Activated T-cell treated with anti-CD3 and anti-CD28 coated beads, Interleukin-2, amount 50 U/mL, for 72 hours (primary cell): Measurements from ENCODE around the gene B3GLCT. TPM values are rescaled to one million over a fixed set of nuclear protein-coding genes. Genes with fewer than 3 reads are reported as not detected.
"Not testable (repeated sequence)": the region's sequence is repeated elsewhere in the genome, so short reads cannot be mapped to it uniquely, and the experiment has no call there.

Experiments
- ATAC-seq, 2 donors: fragments of 150-1000 bp; cut with Tn5 transposase; replicated peaks in 1 of 2; 2 replicates each; pipeline ENCODE4 v1.10.0; 2021; ENCODE audit warnings: moderate library complexity in 2 of 2, mild to moderate bottlenecking in 1 of 2
- DNase-seq, 2 donors: peaks; one replicate each; pipeline ENCODE4 v3.0.0; 2021 to 2022; ENCODE audit warnings: mixed read lengths in 1 of 2
- H3K27ac Mint-ChIP-seq: one replicate; pipeline ENCODE4 v1.8.0; 2022; ENCODE audit warnings: mild to moderate bottlenecking, moderate library complexity, mixed read lengths
- H3K27me3 Mint-ChIP-seq: one replicate; pipeline ENCODE4 v1.8.0; 2022; ENCODE audit warnings: low read depth, mixed read lengths
- H3K36me3 Mint-ChIP-seq, 2 donors: one replicate each; pipeline ENCODE4 v1.8.0; 2022; ENCODE audit warnings: mixed read lengths in 2 of 2, mild to moderate bottlenecking in 1 of 2; ENCODE audit not compliant: insufficient read depth in 2 of 2
- H3K4me1 Mint-ChIP-seq: one replicate; pipeline ENCODE4 v1.8.0; 2022; ENCODE audit warnings: low read depth, mixed read lengths
- H3K4me3 Mint-ChIP-seq, 2 donors: one replicate each; pipeline ENCODE4 v1.8.0; 2022; ENCODE audit warnings: mild to moderate bottlenecking in 2 of 2, mixed read lengths in 2 of 2, moderate library complexity in 2 of 2
- H3K9me3 Mint-ChIP-seq, 2 donors: one replicate each; pipeline ENCODE4 v1.8.0; 2022; ENCODE audit warnings: mixed read lengths in 2 of 2
- total RNA-seq, 2 donors: library from RNA; stranded (reverse); gene quantifications; one replicate each; pipeline ENCODE4 v1.2.3, GENCODE V29; 2022

B3GLCT gene
- total RNA-seq, 2 donors from 2014 or later: 2.6 to 3.0 TPM

DNA sequence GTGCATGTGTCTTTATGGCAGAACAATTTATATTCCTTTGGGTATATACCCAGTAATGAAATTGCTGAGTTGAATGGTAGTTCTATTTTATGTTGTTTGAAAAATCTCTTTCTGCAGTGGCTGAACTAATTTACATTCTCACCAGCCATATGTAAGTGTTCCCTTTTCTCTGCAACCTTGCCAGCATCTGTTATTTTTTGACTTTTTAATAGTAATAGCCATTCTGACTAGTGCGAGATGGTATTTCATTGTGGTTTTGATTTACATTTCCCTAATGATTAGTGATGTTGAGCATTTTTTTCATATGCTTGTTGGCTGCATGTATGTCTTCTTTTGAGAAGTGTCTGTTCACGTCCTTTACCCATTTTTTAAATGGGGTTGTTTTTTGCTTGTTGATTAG lies 17.1 kb downstream of the B3GLCT start:
- not testable (repeated sequence) for H3K27me3 Mint-ChIP-seq, ATAC-seq, DNase-seq, H3K36me3 Mint-ChIP-seq, H3K9me3 Mint-ChIP-seq, H3K27ac Mint-ChIP-seq, H3K4me3 Mint-ChIP-seq
- peaks cover 19% of the 10 kb centered on the region for H3K4me1 Mint-ChIP-seq

DNA sequence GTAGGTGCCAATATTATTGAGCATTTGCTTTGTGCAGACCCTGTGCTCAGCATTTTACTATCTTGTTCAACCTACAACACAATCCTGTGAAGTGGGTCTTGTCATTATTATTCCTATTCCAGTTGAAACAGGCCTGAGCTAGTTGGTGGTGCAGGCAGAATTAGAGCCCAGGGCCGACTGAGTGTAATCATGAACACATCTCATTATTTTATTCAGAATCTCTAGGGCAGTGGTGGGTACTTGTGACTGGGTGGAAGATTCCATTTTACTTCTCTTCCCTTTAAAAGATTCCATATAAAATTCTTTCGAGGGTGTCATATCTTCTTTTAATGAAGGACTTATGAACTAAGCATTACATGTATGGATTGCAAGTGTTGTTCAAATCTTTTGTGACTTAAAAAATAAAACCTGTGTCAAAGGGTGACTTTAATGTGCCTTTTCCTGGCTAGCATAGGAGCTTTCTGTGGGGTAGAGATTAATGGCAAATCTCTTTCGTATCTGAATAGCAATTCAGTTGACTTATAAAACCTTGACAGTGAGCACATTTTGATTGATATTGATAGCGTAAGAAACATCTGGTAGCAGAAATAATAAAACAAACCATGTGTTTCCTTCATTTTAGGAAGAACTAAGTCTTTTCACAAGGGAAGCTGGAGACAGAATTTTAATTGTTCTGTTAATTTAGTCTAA lies 20.3 kb downstream of the B3GLCT start:
- Mint-ChIP-seq H3K4me1 (peaks cover 5% of the 10 kb centered on the region), H3K27me3 (no peaks in the 10 kb centered on the region), H3K9me3 (no peaks in the 10 kb centered on the region), H3K36me3 (no peaks in the 10 kb centered on the region), H3K27ac (no peak overlapping the region), H3K4me3 (no peak overlapping the region)
- DNase-seq (no peak), ATAC-seq (no peak)

DNA sequence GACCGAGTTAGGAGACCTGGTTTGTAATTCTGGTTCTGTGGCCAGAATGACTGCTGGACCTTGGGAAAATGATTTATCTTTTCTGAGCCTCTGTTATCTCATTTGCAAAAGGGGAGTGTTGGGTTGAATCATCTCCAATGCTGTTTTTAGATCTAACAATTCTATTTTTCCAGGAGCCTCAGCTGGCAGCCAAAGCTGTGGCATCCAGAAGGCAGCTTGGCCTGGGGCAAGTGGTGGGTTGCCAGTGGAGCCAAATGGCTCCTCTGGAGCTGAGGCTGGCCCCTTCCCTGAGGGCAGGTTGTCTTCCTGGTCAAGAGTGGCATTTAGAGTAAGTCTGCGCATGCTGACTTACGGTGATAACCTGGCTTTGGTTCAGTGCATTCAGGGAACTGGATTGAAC lies 21.3 kb downstream of the B3GLCT start:
- Mint-ChIP-seq H3K4me1 (peaks cover 5% of the 10 kb centered on the region), H3K4me3 (no peak overlapping the region), H3K27ac (no peak overlapping the region), H3K36me3 (no peaks in the 10 kb centered on the region), H3K27me3 (no peaks in the 10 kb centered on the region), H3K9me3 (no peaks in the 10 kb centered on the region)
- DNase-seq: no peak
- ATAC-seq: no peak

DNA sequence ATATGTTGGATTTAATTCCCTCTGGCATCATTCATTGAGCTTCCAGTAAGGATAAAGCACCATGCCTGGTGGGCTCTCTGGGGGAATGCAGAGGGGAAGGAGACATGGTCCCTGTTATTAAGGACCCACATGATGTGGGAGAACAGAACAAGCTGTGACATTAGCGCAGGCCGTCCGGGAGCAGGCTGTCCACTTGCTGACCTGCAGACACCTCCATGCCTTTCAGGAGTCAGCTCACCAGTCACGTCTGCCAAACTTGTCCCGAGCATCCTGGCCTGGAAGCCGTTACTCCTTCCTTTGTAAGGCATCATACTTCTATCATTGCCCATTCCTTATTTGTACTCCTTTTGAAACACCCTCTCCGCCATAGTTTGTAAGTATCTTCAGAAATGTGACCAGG lies 23.4 kb downstream of the B3GLCT start:
- H3K36me3 Mint-ChIP-seq: no peaks in the 10 kb centered on the region
- H3K4me3 Mint-ChIP-seq: no peak overlapping the region
- DNase-seq: no peak
- H3K9me3 Mint-ChIP-seq: no peaks in the 10 kb centered on the region
- H3K27me3 Mint-ChIP-seq: no peaks in the 10 kb centered on the region
- ATAC-seq: no peak
- H3K27ac Mint-ChIP-seq: no peak overlapping the region
- peaks cover 10% of the 10 kb centered on the region for H3K4me1 Mint-ChIP-seq

DNA sequence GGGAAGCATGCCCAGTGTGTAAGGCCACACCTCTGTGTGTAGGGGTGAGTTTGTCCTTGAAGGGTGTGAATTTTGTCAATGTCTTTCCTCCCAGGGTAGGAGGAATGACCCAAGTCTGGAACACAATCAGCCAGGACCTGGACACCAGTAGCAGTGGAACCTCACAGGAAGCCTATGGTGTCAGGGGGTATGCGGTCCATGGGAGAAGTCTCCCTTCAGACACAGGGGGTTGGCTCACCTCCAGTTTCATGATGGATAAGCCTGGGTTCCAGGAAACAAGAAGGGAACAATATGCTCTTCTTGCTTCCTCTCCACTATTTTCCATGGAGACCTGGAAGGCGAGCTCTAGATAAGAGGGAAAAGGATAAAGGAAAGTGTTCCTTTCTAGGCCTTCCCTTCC lies 23.9 kb downstream of the B3GLCT start:
- no peak overlapping the region for H3K4me3 Mint-ChIP-seq
- no peaks in the 10 kb centered on the region for H3K9me3 Mint-ChIP-seq
- H3K27me3 Mint-ChIP-seq: no peaks in the 10 kb centered on the region
- no peaks in the 10 kb centered on the region for H3K36me3 Mint-ChIP-seq
- DNase-seq (no peak), ATAC-seq (no peak)
- peaks cover 10% of the 10 kb centered on the region for H3K4me1 Mint-ChIP-seq
- H3K27ac Mint-ChIP-seq: no peak overlapping the region

DNA sequence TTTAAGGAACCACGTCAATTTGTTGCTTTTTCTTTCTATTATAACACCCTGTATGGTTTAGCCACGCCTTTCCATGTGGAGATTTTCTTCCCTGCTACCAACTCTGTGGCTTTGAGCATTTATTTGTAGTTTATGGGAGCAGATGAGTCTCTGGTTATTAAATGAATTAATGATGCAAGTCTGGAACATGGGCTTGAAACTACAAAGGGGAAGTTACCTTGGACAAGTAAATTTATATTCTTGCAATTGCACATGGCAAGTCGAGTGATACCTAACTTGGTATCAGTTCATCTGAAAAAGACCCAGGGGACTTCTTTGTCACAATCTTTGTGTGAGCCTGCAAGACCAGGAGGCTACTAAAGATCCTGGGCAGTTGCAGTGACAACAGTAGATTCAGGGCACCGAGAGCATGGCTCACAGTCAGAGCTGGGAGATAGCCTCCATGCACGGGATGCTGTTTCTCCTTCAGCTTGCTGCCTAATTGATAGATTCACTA lies 24.4 kb downstream of the B3GLCT start:
- Mint-ChIP-seq H3K36me3 (no peaks in the 10 kb centered on the region), H3K9me3 (no peaks in the 10 kb centered on the region), H3K27ac (no peak overlapping the region), H3K4me1 (peaks cover 10% of the 10 kb centered on the region), H3K4me3 (no peak overlapping the region), H3K27me3 (no peaks in the 10 kb centered on the region)
- ATAC-seq: no peak
- no peak for DNase-seq

DNA sequence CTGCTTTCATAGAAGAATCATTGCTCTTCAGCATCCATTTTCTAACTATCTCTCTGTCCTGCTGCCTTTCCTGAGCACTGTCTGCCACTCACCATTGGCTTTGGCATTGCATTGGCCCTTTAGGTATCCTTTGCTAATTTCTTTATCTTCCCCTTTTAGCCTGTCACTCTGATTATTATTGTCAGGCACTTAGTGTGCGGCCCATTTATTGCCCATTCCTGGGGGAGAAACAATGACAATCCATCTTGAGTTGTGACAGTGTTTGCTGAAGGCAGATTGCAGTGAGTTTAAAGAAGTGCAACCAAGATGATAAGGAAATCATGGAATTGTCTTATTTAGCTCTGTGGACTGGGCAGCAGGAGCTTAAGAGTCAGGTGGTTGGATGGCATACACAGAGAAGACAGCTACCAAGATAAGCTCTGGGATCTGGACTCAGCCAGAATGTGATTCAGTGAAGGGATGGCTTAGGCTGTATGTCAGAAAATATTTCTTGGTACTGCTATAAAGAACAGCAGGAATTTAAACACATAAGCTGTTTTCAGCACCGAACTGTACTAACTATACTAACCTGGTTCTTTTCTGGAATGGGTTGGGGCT lies 25.3 kb downstream of the B3GLCT start:
- H3K27ac Mint-ChIP-seq: no peak overlapping the region
- peaks cover 10% of the 10 kb centered on the region for H3K4me1 Mint-ChIP-seq
- no peak overlapping the region for H3K4me3 Mint-ChIP-seq
- no peak for DNase-seq
- no peak for ATAC-seq
- no peaks in the 10 kb centered on the region for H3K9me3 Mint-ChIP-seq
- H3K27me3 Mint-ChIP-seq: no peaks in the 10 kb centered on the region
- H3K36me3 Mint-ChIP-seq: no peaks in the 10 kb centered on the region

DNA sequence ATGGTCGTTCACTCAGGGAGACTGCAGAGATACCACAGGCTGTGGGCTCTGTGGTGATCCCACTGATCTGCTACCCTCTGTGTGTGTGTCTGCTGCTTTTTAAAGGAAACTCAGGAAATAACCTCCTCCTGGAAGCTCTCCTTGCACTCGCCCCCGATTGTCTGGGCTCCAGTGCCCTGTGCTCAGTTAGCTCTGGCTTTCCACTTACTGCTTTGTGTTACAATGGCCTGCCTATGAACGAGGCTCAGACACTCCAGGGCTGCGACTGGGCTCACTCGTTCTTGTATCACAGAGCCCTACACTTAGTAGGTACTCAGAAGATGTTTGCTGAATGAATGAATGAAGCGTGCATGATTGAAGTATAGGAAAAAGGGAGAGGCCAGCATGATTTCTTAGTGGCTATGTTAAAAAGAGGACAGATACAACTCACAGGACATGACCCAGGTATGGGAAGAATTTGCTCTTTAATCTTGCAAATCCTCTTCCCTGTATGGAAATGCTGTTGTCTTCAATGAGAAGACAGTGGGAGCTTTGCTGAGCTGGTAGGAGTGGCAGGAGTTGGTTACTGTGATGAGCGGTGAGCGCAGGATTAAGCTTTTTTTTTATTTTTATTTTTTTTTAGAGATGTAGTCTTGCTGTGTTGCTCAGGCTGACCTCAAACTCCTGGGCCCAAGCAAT lies 26.4 kb downstream of the B3GLCT start:
- H3K27me3 Mint-ChIP-seq: no peaks in the 10 kb centered on the region
- H3K36me3 Mint-ChIP-seq: no peaks in the 10 kb centered on the region
- DNase-seq (no peak), ATAC-seq (no peak)
- H3K9me3 Mint-ChIP-seq: no peaks in the 10 kb centered on the region
- no peak overlapping the region for H3K4me3 Mint-ChIP-seq
- H3K4me1 Mint-ChIP-seq: peaks cover 5% of the 10 kb centered on the region
- no peak overlapping the region for H3K27ac Mint-ChIP-seq

DNA sequence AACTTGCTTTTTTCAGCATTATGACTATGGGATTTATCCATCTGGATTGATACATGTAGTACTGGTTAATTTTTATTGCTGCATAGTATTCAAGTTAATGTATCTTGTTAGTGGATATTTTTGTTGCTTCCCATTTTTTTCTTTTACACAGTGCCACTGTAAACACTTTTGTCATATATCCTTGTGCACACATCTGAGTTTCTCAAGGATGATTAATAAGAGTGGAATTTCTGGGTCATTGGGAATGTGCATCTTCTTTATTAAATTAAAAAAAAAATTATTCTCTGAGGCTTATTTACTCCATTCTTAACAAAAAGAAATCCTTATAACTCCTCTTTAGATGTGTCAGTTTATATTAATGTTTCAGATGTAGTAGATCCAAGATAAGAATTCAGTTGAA lies 27.3 kb downstream of the B3GLCT start:
- no peak for ATAC-seq
- Mint-ChIP-seq H3K4me1 (peaks cover 5% of the 10 kb centered on the region), H3K27me3 (no peaks in the 10 kb centered on the region), H3K27ac (no peak overlapping the region), H3K36me3 (no peaks in the 10 kb centered on the region), H3K9me3 (no peaks in the 10 kb centered on the region), H3K4me3 (no peak overlapping the region)
- DNase-seq: no peak

DNA sequence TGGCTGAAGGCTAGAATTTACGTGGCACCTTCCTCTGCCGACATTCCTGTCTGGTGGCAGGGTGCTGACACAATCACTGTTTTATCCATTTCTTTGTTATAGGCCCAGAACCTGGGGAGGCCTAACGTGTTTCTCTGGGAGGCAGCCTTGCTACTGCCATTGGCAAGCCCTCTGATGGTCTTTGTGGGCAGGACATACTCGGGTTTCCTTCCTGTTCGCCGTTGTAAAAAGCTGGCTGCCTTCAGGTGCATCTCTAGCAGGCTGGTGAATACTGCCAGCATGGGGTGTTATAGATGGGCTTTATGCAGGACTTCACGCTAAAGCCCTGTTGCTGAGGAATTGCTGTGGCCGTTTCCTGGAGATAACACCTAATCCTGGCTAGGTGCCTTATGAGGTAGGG lies 28.1 kb downstream of the B3GLCT start:
- DNase-seq (no peak), ATAC-seq (no peak)
- no peak overlapping the region for H3K4me3 Mint-ChIP-seq
- H3K36me3 Mint-ChIP-seq: no peaks in the 10 kb centered on the region
- H3K27ac Mint-ChIP-seq: no peak overlapping the region
- peaks cover 5% of the 10 kb centered on the region for H3K4me1 Mint-ChIP-seq
- H3K9me3 Mint-ChIP-seq: no peaks in the 10 kb centered on the region
- no peaks in the 10 kb centered on the region for H3K27me3 Mint-ChIP-seq

DNA sequence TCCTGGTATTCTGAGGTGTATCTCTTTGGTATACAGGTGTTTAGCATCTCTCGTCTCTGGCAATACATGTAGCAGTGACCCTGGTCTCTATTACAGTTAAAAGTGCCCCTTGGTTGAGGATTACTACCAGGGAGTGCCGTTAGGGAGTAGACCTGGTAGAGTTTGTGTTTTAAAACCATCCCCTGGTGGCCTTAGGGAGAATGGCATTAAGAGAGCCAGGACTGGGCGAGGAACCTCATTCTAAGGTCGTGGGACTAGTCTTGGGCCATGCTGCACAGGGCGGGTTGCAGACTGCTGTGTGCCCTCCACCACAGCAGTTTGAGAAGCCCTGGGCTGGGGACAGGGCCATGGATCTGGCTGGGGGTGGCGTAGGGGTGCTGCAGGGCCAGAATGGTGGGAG lies 35.0 kb downstream of the B3GLCT start:
- no peak for DNase-seq
- no peak overlapping the region for H3K27ac Mint-ChIP-seq
- no peak overlapping the region for H3K4me3 Mint-ChIP-seq
- no peaks in the 10 kb centered on the region for H3K27me3 Mint-ChIP-seq
- no peak for ATAC-seq
- H3K9me3 Mint-ChIP-seq: no peaks in the 10 kb centered on the region
- no peaks in the 10 kb centered on the region for H3K4me1 Mint-ChIP-seq
- H3K36me3 Mint-ChIP-seq: no peaks in the 10 kb centered on the region

DNA sequence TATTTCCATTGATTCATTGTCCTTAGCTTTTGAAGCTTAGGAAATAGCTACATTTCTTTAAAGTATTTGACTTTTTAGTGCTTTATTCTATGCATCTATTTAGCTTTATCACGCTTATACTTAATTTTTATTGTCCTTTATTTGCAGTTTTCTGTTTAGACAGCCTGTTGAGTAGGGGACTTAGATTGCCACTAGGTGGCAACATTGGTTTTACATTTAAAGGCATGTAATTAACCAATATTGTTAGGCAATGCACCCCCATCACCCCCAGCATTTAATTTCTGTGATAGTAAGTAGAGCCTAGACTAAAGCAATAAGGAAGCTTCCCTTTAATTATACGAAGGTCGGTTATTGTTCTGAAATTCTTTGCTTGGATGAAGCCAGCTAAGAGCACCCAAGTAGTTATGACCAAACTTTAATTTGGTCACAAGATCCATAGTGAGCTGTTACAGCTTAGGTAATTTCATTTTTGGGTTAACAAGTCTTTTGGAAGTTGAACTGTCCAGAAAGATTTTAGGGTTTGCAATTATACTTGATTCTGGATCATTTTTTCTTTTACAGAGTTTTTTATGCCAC lies 36.5 kb downstream of the B3GLCT start:
- ATAC-seq (no peak), DNase-seq (peak in 1 of 2 donors; percentile 6)
- Mint-ChIP-seq H3K27me3 (no peaks in the 10 kb centered on the region), H3K9me3 (no peaks in the 10 kb centered on the region), H3K27ac (no peak overlapping the region), H3K4me3 (no peak overlapping the region), H3K36me3 (no peaks in the 10 kb centered on the region), H3K4me1 (no peaks in the 10 kb centered on the region)

DNA sequence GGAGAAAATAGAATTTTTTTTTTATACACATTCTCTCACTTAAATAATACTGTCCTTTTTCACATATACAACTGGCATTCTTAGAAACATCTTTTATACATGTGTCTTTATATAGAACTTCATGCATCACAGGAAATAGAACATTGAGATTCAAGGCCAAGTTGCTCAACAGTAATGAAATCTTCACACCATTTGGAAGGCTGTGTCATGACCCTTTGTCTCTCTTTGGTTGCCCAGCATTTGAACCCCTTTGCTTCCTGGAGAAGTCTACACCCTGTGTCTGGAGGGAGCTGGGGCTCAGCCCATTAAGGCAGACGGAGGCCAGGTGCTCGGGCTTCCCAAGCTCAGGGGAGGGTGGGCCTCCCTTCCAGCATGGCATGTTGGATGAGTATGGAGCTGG lies 41.1 kb downstream of the B3GLCT start:
- Mint-ChIP-seq H3K27me3 (no peaks in the 10 kb centered on the region), H3K4me3 (no peak overlapping the region), H3K27ac (no peak overlapping the region), H3K4me1 (no peaks in the 10 kb centered on the region), H3K36me3 (no peaks in the 10 kb centered on the region), H3K9me3 (no peaks in the 10 kb centered on the region)
- DNase-seq: no peak
- ATAC-seq: no peak
